HEK293 (cell line): Measurements from ENCODE around the gene BTBD8.

ENCODE experiments used
- CTCF ChIA-PET: fragments of 350-600 bp; formaldehyde crosslinking; extraction: SDS; loops from one replicate; lab custom pipeline; 2021; ENCODE audit warnings: antibody characterized with exemption; lab: Yijun Ruan, JAX
- POLR2A ChIA-PET: fragments of 300-600 bp; formaldehyde crosslinking; extraction: SDS; loops from one replicate; lab custom pipeline; 2020; ENCODE audit warnings: antibody characterized with exemption, inconsistent platforms; lab: Yijun Ruan, JAX
- H3K27ac ChIP-seq: fragments of 200-500 bp; sonication (Bioruptor generic); 2 replicates; pipeline ENCODE4 v1.5.1; 2014; ENCODE audit warnings: low read depth, low read length, control low read depth, inconsistent platforms; ENCODE audit errors: extremely low read depth
- H3K36me3 ChIP-seq, 2 experiments: fragments of 200-500 bp in 1 of 2; sonication (Bioruptor generic) in 1 of 2; 1 replicate in 1 of 2; 2 replicates in 1 of 2; pipeline ENCODE4 v1.5.1; 2014 to 2017; ENCODE audit warnings: inconsistent platforms in 2 of 2, low read length in 2 of 2; ENCODE audit not compliant: control insufficient read depth in 2 of 2, insufficient read depth in 1 of 2
- H3K4me1 ChIP-seq: fragments of 200-500 bp; sonication (Bioruptor generic); 2 replicates; pipeline ENCODE4 v1.5.1; 2014; ENCODE audit warnings: mild to moderate bottlenecking, low read length, inconsistent platforms; ENCODE audit not compliant: control insufficient read depth, insufficient read depth
- H3K4me3 ChIP-seq: 2 replicates; pipeline ENCODE4 v1.5.1; 2011; ENCODE audit warnings: low read depth, mild to moderate bottlenecking, control low read depth, low read length, moderate library complexity
- H3K9me3 ChIP-seq: fragments of 200-500 bp; sonication (Bioruptor generic); 2 replicates; pipeline ENCODE4 v1.5.1; 2014; ENCODE audit warnings: low read depth, low read length, inconsistent platforms; ENCODE audit not compliant: control insufficient read depth, insufficient read depth
- HIC1 ChIP-seq: fragments of 450-650 bp; formaldehyde crosslinking; IDR thresholded peaks from 2 replicates; pipeline ENCODE4 v1.5.1; 2016; ENCODE audit warnings: missing biosample characterization, missing genetic modification characterization
- HOXD13 ChIP-seq: sonication (generic); formaldehyde crosslinking; IDR thresholded peaks from 2 replicates; pipeline ENCODE4 v1.8.0; 2022; ENCODE audit warnings: missing genetic modification reagents, borderline replicate concordance
- KLF10 ChIP-seq: fragments of 450-650 bp; IDR thresholded peaks from 2 replicates; pipeline ENCODE4 v1.5.1; 2018; ENCODE audit warnings: missing biosample characterization, mild to moderate bottlenecking, missing genetic modification characterization
- MYNN ChIP-seq: fragments of 450-650 bp; formaldehyde crosslinking; IDR thresholded peaks from 2 replicates; pipeline ENCODE4 v1.5.1; 2016; ENCODE audit warnings: missing biosample characterization, missing genetic modification characterization, borderline replicate concordance
- PATZ1 ChIP-seq: fragments of 450-650 bp; formaldehyde crosslinking; IDR thresholded peaks from 2 replicates; pipeline ENCODE4 v1.5.1; 2016; ENCODE audit warnings: missing biosample characterization, missing genetic modification characterization
- PRDM1 ChIP-seq: fragments of 450-650 bp; formaldehyde crosslinking; IDR thresholded peaks from 2 replicates; pipeline ENCODE4; 2016; ENCODE audit warnings: missing biosample characterization, missing genetic modification characterization
- WT1 ChIP-seq: fragments of 450-650 bp; formaldehyde crosslinking; IDR thresholded peaks from 2 replicates; pipeline ENCODE4 v1.5.1; 2016; ENCODE audit warnings: missing biosample characterization, missing genetic modification characterization
- ZBTB17 ChIP-seq: fragments of 450-650 bp; formaldehyde crosslinking; IDR thresholded peaks from 2 replicates; pipeline ENCODE4 v1.5.1; 2016; ENCODE audit warnings: missing biosample characterization, missing genetic modification characterization
- ZNF146 ChIP-seq: fragments of 450-650 bp; formaldehyde crosslinking; IDR thresholded peaks from 2 replicates; pipeline ENCODE4 v1.5.1; 2016; ENCODE audit warnings: missing biosample characterization, missing genetic modification characterization
- ZNF155 ChIP-seq: fragments of 450-650 bp; formaldehyde crosslinking; IDR thresholded peaks from 2 replicates; pipeline ENCODE4 v1.5.1; 2016; ENCODE audit warnings: missing biosample characterization, missing genetic modification characterization
- ZNF239 ChIP-seq: fragments of 450-650 bp; formaldehyde crosslinking; IDR thresholded peaks from 2 replicates; pipeline ENCODE4 v1.5.1; 2016; ENCODE audit warnings: missing biosample characterization, missing genetic modification characterization
- ZNF341 ChIP-seq: fragments of 450-650 bp; formaldehyde crosslinking; IDR thresholded peaks from 2 replicates; pipeline ENCODE4; 2016; ENCODE audit warnings: low read depth, missing biosample characterization, missing genetic modification characterization
- ZNF416 ChIP-seq: fragments of 450-650 bp; formaldehyde crosslinking; IDR thresholded peaks from 2 replicates; pipeline ENCODE4 v1.5.1; 2016; ENCODE audit warnings: missing biosample characterization, missing genetic modification characterization
- ZNF48 ChIP-seq: fragments of 450-650 bp; formaldehyde crosslinking; IDR thresholded peaks from 2 replicates; pipeline ENCODE4 v1.5.1; 2016; ENCODE audit warnings: missing biosample characterization, missing genetic modification characterization
- ZNF521 ChIP-seq: fragments of 450-650 bp; formaldehyde crosslinking; IDR thresholded peaks from 2 replicates; pipeline ENCODE4 v1.5.1; 2017; ENCODE audit warnings: missing biosample characterization, mild to moderate bottlenecking, missing genetic modification characterization
- ZNF529 ChIP-seq: fragments of 450-650 bp; formaldehyde crosslinking; IDR thresholded peaks from 2 replicates; pipeline ENCODE4 v1.5.1; 2017; ENCODE audit warnings: missing genetic modification characterization, missing biosample characterization; ENCODE audit not compliant: insufficient replicate concordance
- ZNF610 ChIP-seq: fragments of 450-650 bp; formaldehyde crosslinking; IDR thresholded peaks from 2 replicates; pipeline ENCODE4 v1.5.1; 2016; ENCODE audit warnings: missing biosample characterization, missing genetic modification characterization, borderline replicate concordance
- ZNF654 ChIP-seq: fragments of 450-650 bp; formaldehyde crosslinking; IDR thresholded peaks from 2 replicates; pipeline ENCODE4 v1.5.1; 2016; ENCODE audit warnings: low read depth, missing biosample characterization, missing genetic modification characterization
- ZNF707 ChIP-seq: fragments of 450-650 bp; formaldehyde crosslinking; IDR thresholded peaks from 2 replicates; pipeline ENCODE4 v1.5.1; 2016; ENCODE audit warnings: missing biosample characterization, missing genetic modification characterization
- ZNF768 ChIP-seq: fragments of 450-650 bp; formaldehyde crosslinking; IDR thresholded peaks from 2 replicates; pipeline ENCODE4 v1.5.1; 2018; ENCODE audit warnings: missing biosample characterization, mild to moderate bottlenecking, missing genetic modification characterization
- ZNF785 ChIP-seq: fragments of 450-650 bp; formaldehyde crosslinking; IDR thresholded peaks from 2 replicates; pipeline ENCODE4 v1.5.1; 2016; ENCODE audit warnings: missing biosample characterization, missing genetic modification characterization

BTBD8 gene

GRCh38 chr1:92030656-92031107 is 49.5 kb upstream of the BTBD8 start (continued):
- TF ChIP-seq HOXD13 (CRISPR knock-in tag) = no peak
- TF ChIP-seq MYNN (tag by site-specific recombination) = no peak
- TF ChIP-seq ZNF654 = no peak
- no peak for TF ChIP-seq ZNF416 (tag by site-specific recombination)
- TF ChIP-seq ZNF239 (tag by site-specific recombination) = no peak
- no peak for TF ChIP-seq ZNF610 (tag by site-specific recombination)
- no peak for TF ChIP-seq ZNF768
- no peak for TF ChIP-seq WT1 (tag by site-specific recombination)
- no peak for TF ChIP-seq HIC1 (tag by site-specific recombination)
- TF ChIP-seq ZNF529 (tag by site-specific recombination) = no peak
- TF ChIP-seq PATZ1 (tag by site-specific recombination) = no peak
- TF ChIP-seq ZNF785 = no peak

GRCh38 chr1:92031281-92032110 is 48.6 kb upstream of the BTBD8 start:
- ChIA-PET POLR2A (interaction anchor here (0.6 kb wide), 1 partner anchor 320 kb away, joined by 3 read pairs; no protein-coding TSS in a partner anchor), CTCF (interaction anchor here (0.6 to 1.2 kb wide), 6 partner anchors 14 to 1310 kb away, joined by 3 to 4 read pairs (median 3); no protein-coding TSS in a partner anchor)
- TF ChIP-seq ZNF521 (tag by site-specific recombination) = no peak
- 0 out of 2 replicates have a peak, but pooled peaks have one; percentile 19 for TF ChIP-seq ZNF341
- no peak for TF ChIP-seq PRDM1 (tag by site-specific recombination)
- peak; percentile 35; the same call in 1 of the 2 replicates for TF ChIP-seq ZBTB17 (tag by site-specific recombination)
- no peak for TF ChIP-seq ZNF707 (tag by site-specific recombination)
- TF ChIP-seq ZNF155 (tag by site-specific recombination) = no peak
- TF ChIP-seq ZNF48 = no peak
- TF ChIP-seq KLF10 (tag by site-specific recombination) = no peak
- TF ChIP-seq ZNF146 = no peak
- Histone ChIP-seq H3K27ac (peak overlapping the region; percentile 90), H3K4me1 (peaks cover 10% of the 10 kb centered on the region), H3K4me3 (no peak overlapping the region), H3K9me3 (no peaks in the 10 kb centered on the region), H3K36me3 (no peaks in the 10 kb centered on the region; a peak in 1 of 3 replicates)
